Cardiac muscle cell (in vitro differentiated cells and primary cell): ENCODE measurements around the gene CMIP. TPM values are rescaled to one million over a fixed set of nuclear protein-coding genes. Genes with fewer than 3 reads are reported as not detected.

Source experiments
- DNase-seq, 2 donors: peaks; one replicate each; pipeline versions ENCODE4 v3.0.0 to v3.0.0-alpha.2; 2010 to 2017; ENCODE audit warnings: low read depth in 1 of 2, low spot score in 1 of 2
- H3K27ac ChIP-seq: fragments of 200-600 bp; sonication (generic); 2 replicates; pipeline ENCODE4 v1.5.1; 2016
- H3K27me3 ChIP-seq: fragments of 200-600 bp; sonication (generic); 2 replicates; pipeline ENCODE4 v1.6.0; 2016; ENCODE audit warnings: control low read depth
- H3K36me3 ChIP-seq: fragments of 200-600 bp; sonication (generic); 2 replicates; pipeline ENCODE4 v1.5.1; 2016; ENCODE audit warnings: control low read depth
- H3K4me1 ChIP-seq: fragments of 200-600 bp; sonication (generic); 2 replicates; pipeline ENCODE4 v1.8.1; 2017; ENCODE audit warnings: low read depth, mild to moderate bottlenecking, mixed run types
- H3K4me3 ChIP-seq: fragments of 200-600 bp; sonication (generic); 2 replicates; pipeline ENCODE4 v1.5.1; 2016; ENCODE audit warnings: mild to moderate bottlenecking
- H3K9me3 ChIP-seq: fragments of 200-600 bp; sonication (generic); 2 replicates; pipeline ENCODE4 v1.5.1; 2017; ENCODE audit warnings: low read depth, mild to moderate bottlenecking, control low read depth
- CTCF ChIP-seq: IDR thresholded peaks from 2 replicates; pipeline ENCODE4 v1.5.1; 2012; ENCODE audit warnings: low read depth, mild to moderate bottlenecking, low read length
- polyA plus RNA-seq: library from polyadenylated mRNA; unstranded; fragments of >200 nt; fragmentation: Nextera tagmentation; extraction: Ambion mirVana; gene quantifications from 2 replicates; pipeline ENCODE4 v1.2.1, GENCODE V29; 2016
- total RNA-seq: library from RNA; depleted of rRNA; stranded (reverse); fragments of >200 nt; gene quantifications from 2 replicates; pipeline ENCODE4 v1.2.3, GENCODE V29; 2016

Gene CMIP
- total and polyA plus RNA-seq, 2 experiments from 2014 or later = 1.8 to 22.2 TPM

GRCh38 chr16:81542609-81543570, 98.3 kb downstream of the CMIP start:
- H3K27ac ChIP-seq = no peak overlapping the region
- DNase-seq = no peak
- no peaks in the 10 kb centered on the region for H3K4me1 ChIP-seq
- H3K9me3 ChIP-seq = no peaks in the 10 kb centered on the region
- no peaks in the 10 kb centered on the region for H3K27me3 ChIP-seq
- H3K36me3 ChIP-seq = no peaks in the 10 kb centered on the region
- H3K4me3 ChIP-seq = no peak overlapping the region
- no peak for TF ChIP-seq CTCF

GRCh38 chr16:81543571-81543970, 99.0 kb downstream of the CMIP start:
- Histone ChIP-seq H3K9me3 (no peaks in the 10 kb centered on the region), H3K36me3 (no peaks in the 10 kb centered on the region), H3K27ac (no peak overlapping the region), H3K4me1 (no peaks in the 10 kb centered on the region), H3K4me3 (no peak overlapping the region), H3K27me3 (no peaks in the 10 kb centered on the region)
- TF ChIP-seq CTCF = no peak
- no peak for DNase-seq

GRCh38 chr16:81544261-81544660, 99.7 kb downstream of the CMIP start:
- TF ChIP-seq CTCF = no peak
- no peak overlapping the region for H3K27ac ChIP-seq
- no peak overlapping the region for H3K4me3 ChIP-seq
- DNase-seq = no peak
- no peaks in the 10 kb centered on the region for H3K36me3 ChIP-seq
- no peaks in the 10 kb centered on the region for H3K9me3 ChIP-seq
- H3K27me3 ChIP-seq = no peaks in the 10 kb centered on the region
- no peaks in the 10 kb centered on the region for H3K4me1 ChIP-seq

- Histone ChIP-seq H3K4me1 (no peaks in the 10 kb centered on the region), H3K36me3 (no peaks in the 10 kb centered on the region), H3K4me3 (no peak overlapping the region), H3K9me3 (no peaks in the 10 kb centered on the region), H3K27me3 (no peaks in the 10 kb centered on the region), H3K27ac (no peak overlapping the region)
- TF ChIP-seq CTCF = no peak
- DNase-seq = peak in 1 of 2 donors; percentile 22
Observed at GRCh38 chr16:81544700-81545271, 100.2 kb downstream of the CMIP start.

GRCh38 chr16:81545470-81546250, 101.1 kb downstream of the CMIP start:
- no peaks in the 10 kb centered on the region for H3K27me3 ChIP-seq
- H3K4me3 ChIP-seq = no peak overlapping the region
- no peaks in the 10 kb centered on the region for H3K4me1 ChIP-seq
- no peak for TF ChIP-seq CTCF
- H3K36me3 ChIP-seq = no peaks in the 10 kb centered on the region
- no peaks in the 10 kb centered on the region for H3K9me3 ChIP-seq
- no peak overlapping the region for H3K27ac ChIP-seq
- no peak for DNase-seq
